Right forelimb (tissue), 1 donor: ENCODE data around the gene CIAO1.
A peak's percentile ranks its signal among the peaks of the same experiment; 100 is the strongest.
"Not testable (repeated sequence)": the region's sequence is repeated elsewhere in the genome, so short reads cannot be mapped to it uniquely, and the experiment has no call there.

Source experiments
- DNase-seq: peaks from one replicate; pipeline ENCODE4 v3.0.0-alpha.2; 2018

The CIAO1 gene

GRCh38 chr2:96265840-96266679 lies at the start of gene CIAO1, which contains the start of gene TMEM127:
Gene CIAO1 (plus strand): TSS chr2:96266225. CDS start chr2:96266351, 126 bp downstream.
Gene TMEM127 (minus strand): TSS chr2:96265997. CDS start chr2:96265381, 616 bp downstream.
- peak; percentile 100 for DNase-seq

DNA sequence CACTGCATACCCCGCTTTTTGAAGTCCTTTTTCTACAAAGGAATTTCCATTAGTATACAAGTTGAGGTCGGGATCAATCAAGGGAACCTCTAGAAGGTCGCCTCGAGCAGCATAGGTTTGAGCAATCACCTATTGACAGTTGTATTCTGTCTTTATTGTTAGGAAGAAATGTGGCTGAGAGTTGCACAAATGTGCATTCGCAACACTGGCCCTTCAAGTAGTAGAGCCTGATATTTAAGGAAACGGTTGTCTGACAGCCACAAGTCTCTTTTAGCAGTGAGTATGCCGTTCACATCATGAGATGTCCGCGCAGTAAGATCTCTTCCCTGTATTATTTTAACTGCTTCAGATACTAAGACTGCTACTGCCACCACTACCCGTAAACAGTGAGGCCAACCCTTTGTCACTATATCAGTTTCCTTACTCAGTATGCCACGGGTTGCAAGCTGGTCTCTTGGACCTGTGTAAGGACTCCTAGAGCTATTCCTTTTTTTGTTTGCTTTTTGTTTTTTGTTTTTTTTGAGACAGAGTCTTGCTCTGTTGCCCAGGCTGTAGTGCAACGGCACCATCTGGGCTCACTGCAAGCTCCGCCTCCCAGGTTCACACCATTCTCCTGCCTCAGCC lies 47.4 kb upstream of the CIAO1 start:
- DNase-seq, result no peak

- not testable (repeated sequence) for DNase-seq
Measured at GRCh38 chr2:96219959-96220358, 46.1 kb upstream of the CIAO1 start.

- DNase-seq, result not testable (repeated sequence)
Measured at GRCh38 chr2:96221106-96221505, 44.9 kb upstream of the CIAO1 start.

DNA sequence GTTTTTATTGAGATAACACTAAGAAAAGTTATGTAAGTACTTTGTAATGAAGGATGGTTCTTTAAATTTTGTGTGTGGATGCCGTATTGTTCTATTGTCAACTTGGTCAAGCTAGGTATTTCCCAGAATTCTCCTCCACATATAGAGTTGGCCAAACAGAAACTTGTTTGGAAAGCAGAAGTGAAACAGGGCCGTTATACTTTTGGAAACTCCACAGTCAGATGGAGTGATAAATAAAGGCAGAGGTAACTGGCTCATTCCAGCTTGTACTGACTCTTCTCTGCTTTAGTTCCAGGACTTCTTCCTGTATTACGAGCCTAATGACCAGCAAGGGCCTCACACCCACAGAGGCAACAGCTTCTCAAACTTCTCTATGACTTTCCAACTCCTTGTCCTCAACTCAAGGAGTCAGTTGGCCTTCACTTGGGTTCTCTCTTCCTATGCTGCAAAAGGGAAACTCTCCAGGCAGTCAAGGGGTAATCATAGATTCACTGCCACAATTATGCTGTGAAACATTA lies 41.0 kb upstream of the CIAO1 start:
- no peak for DNase-seq

DNA sequence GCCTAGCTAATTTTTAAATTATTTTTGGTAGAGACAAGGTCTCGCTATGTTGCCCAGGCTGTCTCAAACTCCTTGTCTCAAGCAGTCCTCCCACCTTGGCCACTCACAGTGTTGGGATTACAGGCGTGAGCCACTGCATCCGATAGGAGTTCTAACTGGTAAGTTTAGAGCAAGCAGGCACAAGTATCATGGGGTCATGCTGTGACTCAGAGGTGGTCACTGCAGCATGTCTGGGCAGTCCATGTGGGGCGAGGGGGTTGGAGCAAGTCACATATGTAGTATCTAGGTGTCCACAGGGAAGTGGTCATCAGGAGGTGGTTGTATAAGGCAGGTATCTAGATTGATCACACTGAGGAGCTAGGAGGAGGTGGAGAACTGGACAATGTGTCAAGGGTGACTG lies 34.7 kb upstream of the CIAO1 start:
- no peak for DNase-seq

GRCh38 chr2:96233436-96233835 lies 32.6 kb upstream of the CIAO1 start:
- DNase-seq, result no peak

DNA sequence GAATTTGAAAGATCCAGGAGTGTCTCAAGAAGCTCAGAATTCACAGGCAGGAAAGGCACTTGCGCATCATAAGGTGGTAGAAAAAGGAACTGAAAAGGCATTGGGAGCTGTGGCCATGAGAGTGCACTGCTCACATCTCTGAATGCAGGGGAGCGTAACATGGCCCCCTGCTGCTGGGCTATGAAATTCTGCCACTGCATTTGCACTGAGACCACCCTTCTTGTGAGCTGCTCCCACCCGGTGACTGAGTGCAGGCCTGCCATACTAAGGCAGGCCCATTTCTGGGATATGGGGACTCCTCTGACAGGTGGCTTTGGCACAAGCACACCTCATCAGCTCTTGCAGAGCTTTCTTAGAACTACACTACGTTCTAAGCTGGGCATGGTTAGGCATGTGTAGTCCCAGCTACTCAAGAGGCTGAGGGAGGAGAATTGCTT lies 32.1 kb upstream of the CIAO1 start:
- DNase-seq, result no peak

DNA sequence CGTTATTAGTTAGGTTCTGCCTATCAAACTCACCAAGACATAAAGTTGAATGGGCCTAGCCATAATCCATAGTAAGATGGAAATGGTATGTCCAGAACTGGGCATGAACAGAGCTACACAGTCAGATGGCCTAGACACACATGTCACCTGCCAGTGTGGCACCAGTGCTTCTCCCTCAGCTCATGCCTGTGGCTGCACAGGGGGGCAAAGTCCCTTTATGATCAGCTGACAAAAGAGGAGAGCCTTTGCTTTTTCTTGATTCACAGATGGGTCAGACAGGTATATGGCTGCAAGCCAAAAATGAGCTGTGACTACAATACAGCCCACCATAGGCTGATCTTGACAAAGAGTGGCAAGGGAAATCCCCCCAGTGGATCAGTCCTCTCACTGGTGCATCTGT lies 29.1 kb upstream of the CIAO1 start:
- DNase-seq, result no peak

GRCh38 chr2:96238266-96238665 lies 27.8 kb upstream of the CIAO1 start:
- no peak for DNase-seq

GRCh38 chr2:96239091-96239490 lies 26.9 kb upstream of the CIAO1 start:
- DNase-seq, result no peak

DNA sequence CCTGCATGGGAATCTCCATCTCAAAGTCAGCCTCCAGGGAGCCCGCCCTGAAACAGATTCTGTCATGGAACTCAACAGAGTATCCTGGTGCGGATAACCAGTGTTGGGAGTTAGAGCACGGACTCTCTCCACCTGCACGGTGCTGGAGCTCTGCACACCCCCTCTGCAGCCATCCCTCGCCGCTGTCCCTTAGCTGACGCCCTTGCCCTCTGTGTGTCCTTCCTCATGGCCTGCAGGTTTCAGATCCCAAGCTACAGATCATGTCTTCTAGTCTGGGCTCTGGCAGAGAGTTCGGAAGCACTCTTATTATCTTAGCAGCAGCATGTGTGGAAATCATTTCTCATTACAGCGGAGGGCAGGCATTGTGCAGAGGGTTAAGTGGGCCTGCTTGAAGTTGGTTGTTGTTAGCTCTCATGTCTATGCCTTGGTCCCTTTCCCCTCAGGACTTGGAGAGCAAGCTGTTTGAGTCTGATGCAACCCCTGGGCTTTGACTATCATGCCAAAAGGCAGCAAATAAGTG lies 26.2 kb upstream of the CIAO1 start:
- no peak for DNase-seq

GRCh38 chr2:96240341-96241038 lies 25.5 kb upstream of the CIAO1 start:
- no peak for DNase-seq

- no peak for DNase-seq
Measured at GRCh38 chr2:96241227-96241626, 24.8 kb upstream of the CIAO1 start.

DNA sequence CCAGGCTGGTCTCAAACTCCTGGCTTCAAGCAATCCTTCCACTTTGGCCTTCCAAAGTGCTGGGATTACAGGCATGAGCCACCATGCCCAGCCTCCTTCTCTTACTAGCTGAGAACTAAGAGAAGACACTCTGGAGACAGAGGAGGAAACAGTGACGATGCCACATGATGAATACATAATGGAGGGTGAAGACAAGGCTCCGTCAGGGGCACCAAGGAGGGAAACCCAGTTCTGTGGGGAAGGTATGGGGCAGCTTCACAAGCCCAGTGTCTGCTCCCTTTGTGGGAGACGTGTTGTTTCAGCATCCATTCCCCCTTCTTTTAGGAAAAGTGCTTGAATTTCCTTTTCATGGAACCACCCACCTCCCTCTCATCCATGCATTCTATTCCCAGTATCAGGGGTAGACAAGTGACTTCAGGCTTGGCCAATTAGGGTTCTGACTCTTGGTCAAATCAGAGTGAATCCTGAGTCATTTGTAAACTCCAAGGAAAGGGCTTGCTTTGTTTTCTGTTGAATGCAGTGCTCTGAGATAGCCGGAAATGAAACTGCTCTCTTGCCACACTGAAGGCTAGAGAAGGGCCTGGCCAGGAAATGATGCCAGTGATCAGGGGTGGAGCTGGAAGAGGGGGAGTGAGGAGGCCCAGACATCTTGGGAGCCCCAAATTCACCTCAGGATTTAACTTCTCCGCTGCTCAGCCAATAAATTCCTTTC lies 24.0 kb upstream of the CIAO1 start:
- DNase-seq, result no peak

DNA sequence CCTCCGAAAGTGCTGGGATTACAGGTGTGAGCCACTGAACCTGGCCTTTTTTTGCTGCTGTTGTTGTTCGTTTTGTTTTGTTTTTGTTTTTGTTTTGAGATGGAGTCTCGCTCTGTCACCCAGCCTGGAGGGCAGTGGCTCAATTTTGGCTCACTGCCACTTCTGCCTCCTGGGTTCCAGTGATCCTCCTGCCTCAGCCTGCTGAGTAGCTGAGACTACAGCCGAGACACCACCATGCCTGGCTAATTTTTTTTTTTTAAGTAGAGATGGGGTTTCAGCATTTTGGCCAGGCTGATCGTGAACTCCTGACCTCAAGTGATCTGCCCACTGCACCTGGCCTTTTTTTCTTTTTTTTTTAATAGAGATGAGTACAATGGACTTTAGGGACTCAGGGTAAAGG lies 22.2 kb upstream of the CIAO1 start:
- no peak for DNase-seq

GRCh38 chr2:96245609-96246390 lies 20.2 kb upstream of the CIAO1 start:
- no peak for DNase-seq

DNA sequence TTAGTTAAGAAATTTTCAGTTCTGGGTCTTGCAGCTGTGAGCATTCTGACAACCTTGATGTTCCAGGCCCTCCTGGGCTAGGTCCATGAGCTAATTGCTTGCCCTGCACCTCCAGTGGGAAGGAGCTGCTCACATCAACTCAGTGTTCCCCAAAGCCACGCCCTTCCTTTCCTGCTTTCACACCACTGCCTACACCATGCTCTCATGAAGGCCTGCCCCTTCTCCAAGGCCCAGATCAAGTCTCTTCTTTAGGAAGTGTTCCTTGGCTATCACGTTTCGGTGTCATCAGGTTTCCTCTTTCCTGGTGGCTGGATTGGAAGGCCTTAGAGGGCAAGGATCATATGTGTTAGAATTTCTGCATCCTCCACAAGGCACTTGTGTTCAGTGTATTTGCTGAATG lies 19.0 kb upstream of the CIAO1 start:
- no peak for DNase-seq

DNA sequence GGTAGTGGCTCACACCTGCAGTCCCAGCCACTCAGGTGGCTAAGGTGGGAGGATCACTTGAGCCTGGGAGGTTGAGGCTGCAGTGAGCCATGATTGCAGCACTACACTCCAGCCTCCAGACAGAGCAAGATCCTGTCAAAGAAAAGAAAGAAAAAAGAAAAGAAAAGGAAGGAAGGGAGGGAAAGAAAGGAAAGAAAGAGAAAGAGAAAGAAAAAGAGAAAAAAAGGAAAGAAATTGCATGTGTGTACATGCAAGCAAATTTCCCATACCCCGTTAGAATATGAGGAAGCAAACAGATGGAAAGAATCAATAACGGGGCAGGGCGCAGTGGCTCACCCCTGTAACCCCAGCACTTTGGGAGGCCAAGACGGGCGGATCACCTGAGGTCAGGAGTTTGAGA lies 18.1 kb upstream of the CIAO1 start:
- no peak for DNase-seq

DNA sequence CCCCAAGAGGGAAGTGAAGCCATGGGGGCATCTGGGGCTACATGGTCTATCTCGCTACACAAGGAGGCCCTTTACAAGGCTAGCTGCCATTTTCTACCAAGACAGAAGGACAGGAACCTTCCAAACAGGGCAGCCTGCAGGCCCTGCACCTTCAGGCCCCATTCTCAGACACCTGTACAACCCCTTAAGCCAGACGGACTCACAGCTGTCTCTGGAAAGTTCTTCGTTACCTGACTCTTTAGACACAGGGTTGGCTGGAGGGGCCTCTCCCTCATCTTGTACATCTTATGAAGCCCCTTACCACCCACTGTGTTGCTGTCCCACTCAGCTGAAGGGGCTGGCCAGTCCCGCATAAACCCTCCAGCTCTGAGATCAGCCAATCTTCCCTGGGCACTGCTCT lies 17.4 kb upstream of the CIAO1 start:
- DNase-seq, result no peak

DNA sequence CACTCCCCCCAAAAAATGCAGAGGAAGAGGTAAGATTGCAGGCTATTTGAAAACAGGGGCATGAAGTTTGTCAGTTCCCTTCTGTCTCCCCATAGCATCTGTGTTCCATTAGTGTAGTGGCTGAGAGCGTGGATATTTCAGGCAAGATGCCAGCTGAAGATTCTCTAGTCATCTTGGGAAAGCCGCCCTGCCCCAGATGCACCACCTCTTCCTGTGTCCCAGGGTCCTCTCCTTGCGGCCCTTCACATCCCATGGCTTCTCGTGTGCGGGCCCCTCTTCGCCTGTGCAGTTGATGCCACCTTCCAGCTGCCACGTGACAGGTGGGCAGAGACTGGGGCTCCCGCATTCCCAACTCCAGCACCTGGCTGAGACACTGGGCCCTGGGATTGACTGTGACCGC lies 16.4 kb upstream of the CIAO1 start:
- no peak for DNase-seq

GRCh38 chr2:96250188-96250587 lies 15.8 kb upstream of the CIAO1 start:
- no peak for DNase-seq
